ENCODE results near the gene COL28A1. TPM values are rescaled to one million over a fixed set of nuclear protein-coding genes. Genes with fewer than 3 reads are reported as not detected.

The COL28A1 gene
- total RNA-seq, 1 experiment from 2014 or later: 1.3 TPM

- Mint-ChIP-seq H3K36me3 (ENCODE audit: insufficient read depth, unreplicated experiment) (no peaks in the 10 kb centered on the region), H3K4me1 (ENCODE audit: low read depth, unreplicated experiment) (peaks cover 23% of the 10 kb centered on the region), H3K27ac (ENCODE audit: unreplicated experiment) (no peak overlapping the region), H3K9me3 (ENCODE audit: low read depth, unreplicated experiment) (peaks cover 6% of the 10 kb centered on the region), H3K4me3 (ENCODE audit: low read depth, unreplicated experiment) (no peak overlapping the region), H3K27me3 (ENCODE audit: unreplicated experiment) (no peaks in the 10 kb centered on the region)
- no peak for TF ChIP-seq CTCF (IDR thresholded peaks at IDR 0.05; ENCODE audit: unreplicated experiment)
- CTCF ChIA-PET: interaction anchor here (1.3 kb wide), 1 partner anchor 139 kb away, joined by 3 read pairs; no protein-coding TSS in a partner anchor
- intact Hi-C loops (cut with micrococcal nuclease; ENCODE audit: unreplicated experiment): no loop called here
- BruUV-seq (replicated peaks): no TSS peak
- DNase-seq: no peak
These were observed 19.2 kb upstream of the COL28A1 start for GRCh38 chr7:7554649-7555575.

- no peak for TF ChIP-seq CTCF (IDR thresholded peaks at IDR 0.05; ENCODE audit: unreplicated experiment)
- DNase-seq: no peak
- H3K27me3 Mint-ChIP-seq (ENCODE audit: unreplicated experiment): no peaks in the 10 kb centered on the region
- intact Hi-C loops (cut with micrococcal nuclease; ENCODE audit: unreplicated experiment): no loop called here
- H3K36me3 Mint-ChIP-seq (ENCODE audit: insufficient read depth, unreplicated experiment): no peaks in the 10 kb centered on the region
- peaks cover 26% of the 10 kb centered on the region for H3K4me1 Mint-ChIP-seq (ENCODE audit: low read depth, unreplicated experiment)
- BruUV-seq (replicated peaks): no TSS peak
- H3K4me3 Mint-ChIP-seq (ENCODE audit: low read depth, unreplicated experiment): no peak overlapping the region
- peaks cover 4% of the 10 kb centered on the region for H3K9me3 Mint-ChIP-seq (ENCODE audit: low read depth, unreplicated experiment)
- no peak overlapping the region for H3K27ac Mint-ChIP-seq (ENCODE audit: unreplicated experiment)
- CTCF ChIA-PET: interaction anchor here (1.3 kb wide), 1 partner anchor 138 kb away, joined by 3 read pairs; no protein-coding TSS in a partner anchor
These were observed 18.4 kb upstream of the COL28A1 start for GRCh38 chr7:7554021-7554432.

- Mint-ChIP-seq H3K27me3 (ENCODE audit: unreplicated experiment) (no peaks in the 10 kb centered on the region), H3K27ac (ENCODE audit: unreplicated experiment) (no peak overlapping the region), H3K36me3 (ENCODE audit: insufficient read depth, unreplicated experiment) (no peaks in the 10 kb centered on the region), H3K4me3 (ENCODE audit: low read depth, unreplicated experiment) (no peak overlapping the region), H3K4me1 (ENCODE audit: low read depth, unreplicated experiment) (peaks cover 26% of the 10 kb centered on the region), H3K9me3 (ENCODE audit: low read depth, unreplicated experiment) (no peaks in the 10 kb centered on the region)
- intact Hi-C loops (cut with micrococcal nuclease; ENCODE audit: unreplicated experiment): loop anchor here (2.0 kb wide), 1 partner anchor 19 kb away; the partner anchor contains the start of gene COL28A1
- CTCF ChIA-PET: no interaction called here
- BruUV-seq (replicated peaks): no TSS peak
- DNase-seq: no peak
- no peak for TF ChIP-seq CTCF (IDR thresholded peaks at IDR 0.05; ENCODE audit: unreplicated experiment)
These were observed 17.7 kb upstream of the COL28A1 start for GRCh38 chr7:7553386-7553785.

- no peak for TF ChIP-seq CTCF (IDR thresholded peaks at IDR 0.05; ENCODE audit: unreplicated experiment)
- H3K9me3 Mint-ChIP-seq (ENCODE audit: low read depth, unreplicated experiment): no peaks in the 10 kb centered on the region
- DNase-seq: no peak
- CTCF ChIA-PET: no interaction called here
- peaks cover 26% of the 10 kb centered on the region for H3K4me1 Mint-ChIP-seq (ENCODE audit: low read depth, unreplicated experiment)
- H3K27me3 Mint-ChIP-seq (ENCODE audit: unreplicated experiment): no peaks in the 10 kb centered on the region
- no peak overlapping the region for H3K4me3 Mint-ChIP-seq (ENCODE audit: low read depth, unreplicated experiment)
- no peaks in the 10 kb centered on the region for H3K36me3 Mint-ChIP-seq (ENCODE audit: insufficient read depth, unreplicated experiment)
- TSS peak; percentile 60 for BruUV-seq (replicated peaks)
- intact Hi-C loops (cut with micrococcal nuclease; ENCODE audit: unreplicated experiment): loop anchor here (2.0 kb wide), 1 partner anchor 17 kb away; the partner anchor contains the start of gene COL28A1
- H3K27ac Mint-ChIP-seq (ENCODE audit: unreplicated experiment): no peak overlapping the region
These were observed 16.5 kb upstream of the COL28A1 start for GRCh38 chr7:7552199-7552598.
